ENCODE results near the gene MMP8.
"Not testable (repeated sequence)": the region's sequence is repeated elsewhere in the genome, so short reads cannot be mapped to it uniquely, and the experiment has no call there.

The MMP8 gene

GRCh38 chr11:102724904-102725500 is at the start of gene MMP8:
Gene MMP8, minus strand, starts transcription at chr11:102724954. Its CDS starts 99 bp downstream, at chr11:102724855.
- DNase-seq = no peak

- no peak for DNase-seq
These were observed 48.6 kb upstream of the MMP8 start for GRCh38 chr11:102773386-102773785.

- DNase-seq = no peak
These were observed 46.6 kb upstream of the MMP8 start for GRCh38 chr11:102771351-102771750.

- DNase-seq = no peak
These were observed 45.4 kb upstream of the MMP8 start for GRCh38 chr11:102770191-102770590.

GRCh38 chr11:102767800-102768199 is 43.0 kb upstream of the MMP8 start:
- DNase-seq = no peak

GRCh38 chr11:102763440-102763839 is 38.7 kb upstream of the MMP8 start:
- no peak for DNase-seq

- no peak for DNase-seq
These were observed 37.6 kb upstream of the MMP8 start for GRCh38 chr11:102762361-102762767.

GRCh38 chr11:102761646-102762238 is 37.0 kb upstream of the MMP8 start:
- no peak for DNase-seq

GRCh38 chr11:102760344-102761035 is 35.7 kb upstream of the MMP8 start:
- no peak for DNase-seq

- no peak for DNase-seq
These were observed 33.2 kb upstream of the MMP8 start for GRCh38 chr11:102757823-102758549.

GRCh38 chr11:102753267-102753666 is 28.5 kb upstream of the MMP8 start:
- DNase-seq = no peak

- no peak for DNase-seq
These were observed 26.9 kb upstream of the MMP8 start for GRCh38 chr11:102751673-102752072.

- no peak for DNase-seq
These were observed 24.5 kb upstream of the MMP8 start for GRCh38 chr11:102749101-102749722.

- not testable (repeated sequence) for DNase-seq
These were observed 22.2 kb upstream of the MMP8 start for GRCh38 chr11:102746746-102747578.

- DNase-seq = no peak
These were observed 9.9 kb upstream of the MMP8 start for GRCh38 chr11:102734650-102735049.

GRCh38 chr11:102733232-102733875 is 8.6 kb upstream of the MMP8 start:
- DNase-seq = peak; percentile 14 to 44

- DNase-seq = not testable (repeated sequence)
These were observed 6.2 kb upstream of the MMP8 start for GRCh38 chr11:102730944-102731343.

GRCh38 chr11:102729849-102730815 is 5.4 kb upstream of the MMP8 start:
- DNase-seq = no peak

GRCh38 chr11:102727890-102728289 is 3.1 kb upstream of the MMP8 start:
- peak in 1 of 2 donors; percentile 12 for DNase-seq

GRCh38 chr11:102722821-102723220 is 1.9 kb downstream of the MMP8 start:
- DNase-seq = no peak
